ENCODE data around the gene NBEA. TPM values are rescaled to one million over a fixed set of nuclear protein-coding genes. Genes with fewer than 3 reads are reported as not detected.

The NBEA gene
- total and polyA plus RNA-seq, 8 donors = 1.6 to 36.0 (median 7.7) TPM

DNA sequence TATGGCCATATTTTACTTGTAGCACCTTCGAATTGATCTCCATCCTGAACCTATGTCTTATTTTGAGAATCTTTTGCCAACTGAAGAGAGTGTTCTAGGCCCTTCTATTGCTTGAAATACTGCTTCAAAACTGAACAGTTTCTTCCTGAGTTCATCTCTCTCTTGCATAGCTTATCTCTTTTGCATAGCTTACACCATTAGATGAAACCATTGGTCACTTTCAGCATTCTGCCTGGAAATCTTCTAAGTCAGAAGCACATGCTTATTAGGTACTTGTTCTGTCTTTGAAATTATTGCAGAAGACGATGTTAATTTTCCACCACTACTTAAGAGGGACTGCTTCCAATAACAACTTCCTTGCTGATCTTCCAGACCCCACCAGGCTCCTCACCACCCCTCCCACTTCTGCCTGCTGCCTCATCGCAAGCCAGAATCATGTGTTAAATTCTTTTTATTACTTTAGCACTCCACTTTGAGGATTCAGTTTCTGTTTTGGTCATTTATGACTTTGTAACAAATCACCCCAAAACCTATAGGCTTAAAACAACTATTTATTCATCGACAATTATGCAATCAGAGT, 656.8 kb downstream of the NBEA start:
- no peak for TF ChIP-seq EP300 (IDR thresholded peaks at IDR 0.05)
- WGBS, 5 donors = 57 to 80% (median 77%) methylated on average over 3 to 4 of the region's 4 CpGs
- Histone ChIP-seq H3K36me3 (no peaks in the 10 kb centered on the region), H3K4me1 (peaks cover 0 to 15% (median 2%) of the 10 kb centered on the region in 4 donors), H3K27ac (peak overlapping the region in 1 of 5 donors; percentile 43), H3K9me3 (no peaks in the 10 kb centered on the region), H3K27me3 (no peaks in the 10 kb centered on the region), H3K4me3 (no peak overlapping the region)
- DNase-seq = no peak
- intact Hi-C loops (cut with DNase I; ENCODE audit: low total_unique reads) = no loop called here

DNA sequence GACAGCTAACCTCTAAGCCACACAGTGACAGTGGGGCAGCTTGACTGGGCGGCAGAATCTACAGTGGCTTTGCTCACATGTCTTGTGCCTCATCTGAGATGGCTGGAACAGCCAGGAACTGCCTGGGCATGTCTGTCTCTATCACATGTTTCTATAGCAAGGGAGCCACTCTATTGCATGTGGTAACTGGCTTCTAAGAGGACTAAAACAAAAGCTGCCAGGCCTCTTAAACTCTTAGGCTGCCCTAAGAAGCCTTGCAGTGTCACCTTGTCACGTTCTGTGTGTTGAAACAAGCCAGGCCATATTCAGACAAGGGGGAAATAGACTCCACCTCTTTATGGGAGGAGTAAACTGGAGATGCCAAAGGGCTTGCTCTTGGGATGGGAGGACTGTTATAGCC, 657.3 kb downstream of the NBEA start:
- Histone ChIP-seq H3K4me1 (peaks cover 0 to 15% (median 2%) of the 10 kb centered on the region in 4 donors), H3K4me3 (no peak overlapping the region), H3K27me3 (no peaks in the 10 kb centered on the region), H3K9me3 (no peaks in the 10 kb centered on the region), H3K27ac (peak overlapping the region in 1 of 5 donors; percentile 43), H3K36me3 (no peaks in the 10 kb centered on the region)
- no peak for TF ChIP-seq POLR2AphosphoS5 (IDR thresholded peaks at IDR 0.05)
- DNase-seq = no peak
- WGBS, 5 donors = 66 to 84% (median 69%) methylated on average over 2 of the region's 2 CpGs
- intact Hi-C loops (cut with DNase I; ENCODE audit: low total_unique reads) = no loop called here

DNA sequence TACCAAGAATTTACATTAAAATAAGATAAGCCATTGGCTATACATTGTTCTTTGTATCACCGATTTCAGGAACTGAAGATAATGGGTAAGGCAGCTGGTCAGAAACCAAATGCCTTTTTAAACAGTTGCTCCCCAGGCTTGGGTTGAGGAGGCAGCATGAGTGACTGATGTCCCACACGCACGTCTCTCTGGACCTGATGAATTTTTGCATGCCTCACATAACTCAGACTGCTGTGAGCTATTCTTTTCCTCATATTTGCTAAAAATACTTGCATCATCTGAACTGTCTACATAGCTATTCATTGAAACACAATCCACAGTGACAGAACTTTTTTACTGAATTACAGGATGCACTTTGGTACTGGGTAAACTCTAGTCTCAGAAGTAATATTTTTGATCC, 658.1 kb downstream of the NBEA start:
- Histone ChIP-seq H3K9me3 (no peaks in the 10 kb centered on the region), H3K4me3 (no peak overlapping the region), H3K27me3 (no peaks in the 10 kb centered on the region), H3K36me3 (no peaks in the 10 kb centered on the region), H3K27ac (no peak overlapping the region), H3K4me1 (peaks cover 0 to 15% (median 2%) of the 10 kb centered on the region in 4 donors)
- intact Hi-C loops (cut with DNase I; ENCODE audit: low total_unique reads) = no loop called here
- TF ChIP-seq, protein P1, sequence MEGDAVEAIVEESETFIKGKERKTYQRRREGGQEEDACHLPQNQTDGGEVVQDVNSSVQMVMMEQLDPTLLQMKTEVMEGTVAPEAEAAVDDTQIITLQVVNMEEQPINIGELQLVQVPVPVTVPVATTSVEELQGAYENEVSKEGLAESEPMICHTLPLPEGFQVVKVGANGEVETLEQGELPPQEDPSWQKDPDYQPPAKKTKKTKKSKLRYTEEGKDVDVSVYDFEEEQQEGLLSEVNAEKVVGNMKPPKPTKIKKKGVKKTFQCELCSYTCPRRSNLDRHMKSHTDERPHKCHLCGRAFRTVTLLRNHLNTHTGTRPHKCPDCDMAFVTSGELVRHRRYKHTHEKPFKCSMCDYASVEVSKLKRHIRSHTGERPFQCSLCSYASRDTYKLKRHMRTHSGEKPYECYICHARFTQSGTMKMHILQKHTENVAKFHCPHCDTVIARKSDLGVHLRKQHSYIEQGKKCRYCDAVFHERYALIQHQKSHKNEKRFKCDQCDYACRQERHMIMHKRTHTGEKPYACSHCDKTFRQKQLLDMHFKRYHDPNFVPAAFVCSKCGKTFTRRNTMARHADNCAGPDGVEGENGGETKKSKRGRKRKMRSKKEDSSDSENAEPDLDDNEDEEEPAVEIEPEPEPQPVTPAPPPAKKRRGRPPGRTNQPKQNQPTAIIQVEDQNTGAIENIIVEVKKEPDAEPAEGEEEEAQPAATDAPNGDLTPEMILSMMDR (IDR thresholded peaks at IDR 0.05) = no peak
- no peak for TF ChIP-seq EP300 (IDR thresholded peaks at IDR 0.05)
- TF ChIP-seq POLR2AphosphoS5 (IDR thresholded peaks at IDR 0.05) = no peak
- TF ChIP-seq POLR2A (IDR thresholded peaks at IDR 0.05) = no peak
- DNase-seq = no peak
- 77 to 87% (median 85%) methylated on average over 3 of the region's 3 CpGs for WGBS, 5 donors

DNA sequence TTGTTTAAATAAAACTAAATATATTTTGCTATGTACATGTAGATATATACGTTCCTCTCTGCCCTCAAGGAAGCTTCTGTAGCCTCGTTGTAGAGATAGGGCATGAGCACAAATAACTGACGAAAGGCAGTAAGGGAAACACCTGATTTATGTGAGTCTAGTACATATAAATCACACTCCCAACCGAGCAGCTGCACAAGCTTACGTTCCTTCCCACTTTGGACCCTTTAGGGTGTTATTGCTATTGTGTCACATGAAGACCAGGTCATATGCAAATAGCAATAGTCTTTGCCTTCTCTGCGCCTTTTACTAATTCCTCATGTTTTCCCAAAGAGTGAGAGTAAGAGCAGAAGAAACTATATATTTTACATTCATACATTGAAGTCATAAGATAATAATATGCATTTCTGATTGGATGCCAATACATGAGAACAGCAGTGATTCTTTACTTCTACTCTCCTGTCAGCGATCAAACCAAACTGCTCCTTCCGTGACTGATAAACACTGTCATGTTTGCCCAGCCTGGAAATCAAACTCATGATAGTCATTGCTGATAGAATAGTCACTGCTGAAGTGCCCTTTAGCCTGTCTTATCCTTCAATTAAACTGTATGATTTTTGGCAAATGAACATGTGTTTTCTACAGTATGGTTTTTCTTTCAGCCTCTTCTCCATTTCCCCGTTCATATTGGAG, 661.7 kb downstream of the NBEA start:
- no peak for DNase-seq
- no peaks in the 10 kb centered on the region for H3K9me3 ChIP-seq
- no peaks in the 10 kb centered on the region for H3K27me3 ChIP-seq
- no peak for TF ChIP-seq POLR2A (IDR thresholded peaks at IDR 0.05)
- TF ChIP-seq EP300 (IDR thresholded peaks at IDR 0.05) = no peak
- H3K36me3 ChIP-seq = peaks cover 0 to 7% (median 0%) of the 10 kb centered on the region in 4 donors
- H3K4me1 ChIP-seq = peaks cover 0 to 6% (median 2%) of the 10 kb centered on the region in 4 donors
- 68 to 83% (median 78%) methylated on average over 9 of the region's 9 CpGs for WGBS, 5 donors
- intact Hi-C loops (cut with DNase I; ENCODE audit: low total_unique reads) = no loop called here
- H3K27ac ChIP-seq = no peak overlapping the region
- no peak overlapping the region for H3K4me3 ChIP-seq

DNA sequence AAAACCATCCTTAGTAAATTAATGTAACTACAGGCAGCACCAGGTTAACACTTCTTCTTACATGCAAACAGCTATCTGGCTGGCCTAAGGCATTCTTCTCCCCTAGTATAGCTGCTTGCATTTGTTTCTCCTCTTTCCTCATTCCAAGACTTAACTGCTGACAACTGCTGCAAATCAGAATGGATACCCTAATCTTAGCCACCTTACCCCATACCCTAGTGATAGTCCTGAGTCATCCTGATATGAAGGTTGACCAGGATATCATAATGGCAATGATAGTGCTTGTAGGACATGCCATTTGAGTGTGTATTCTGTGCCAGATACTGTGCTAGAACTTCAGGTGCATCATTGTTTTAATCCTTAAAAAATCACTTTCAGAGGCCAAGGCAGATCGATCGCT, 672.6 kb downstream of the NBEA start:
- H3K27ac ChIP-seq = no peak overlapping the region
- H3K36me3 ChIP-seq = no peaks in the 10 kb centered on the region
- H3K9me3 ChIP-seq = no peaks in the 10 kb centered on the region
- TF ChIP-seq, protein P1 (IDR thresholded peaks at IDR 0.05) = no peak
- no peak for TF ChIP-seq POLR2AphosphoS5 (IDR thresholded peaks at IDR 0.05)
- TF ChIP-seq EP300 (IDR thresholded peaks at IDR 0.05) = no peak
- no peak for TF ChIP-seq POLR2A (IDR thresholded peaks at IDR 0.05)
- no peaks in the 10 kb centered on the region for H3K27me3 ChIP-seq
- H3K4me1 ChIP-seq = no peaks in the 10 kb centered on the region
- H3K4me3 ChIP-seq = no peak overlapping the region
- intact Hi-C loops (cut with DNase I; ENCODE audit: low total_unique reads) = no loop called here
- 97 to 100% (median 100%) methylated on average over 2 of the region's 2 CpGs for WGBS, 5 donors
- no peak for DNase-seq

DNA sequence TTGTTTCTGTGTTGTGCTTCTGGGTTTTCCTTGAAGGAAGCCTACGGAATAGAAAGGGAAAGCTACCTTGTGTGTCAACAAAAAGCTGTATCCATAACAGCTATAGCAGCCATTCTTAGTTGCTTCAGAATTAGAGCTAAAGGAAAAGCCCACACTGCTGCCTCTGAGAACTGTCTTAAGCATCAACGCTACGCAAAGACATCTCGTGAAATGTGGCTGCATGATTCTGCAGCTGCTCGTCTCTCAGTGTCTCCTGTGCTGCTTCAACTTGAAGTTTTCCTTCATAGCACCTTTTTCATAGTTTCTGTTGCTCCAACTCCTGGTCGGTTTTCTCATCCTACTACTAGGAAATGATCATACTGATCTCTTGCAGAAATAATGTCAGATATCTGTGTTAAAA, 675.4 kb downstream of the NBEA start:
- Histone ChIP-seq H3K4me1 (no peaks in the 10 kb centered on the region), H3K4me3 (no peak overlapping the region), H3K27me3 (no peaks in the 10 kb centered on the region), H3K9me3 (no peaks in the 10 kb centered on the region), H3K36me3 (no peaks in the 10 kb centered on the region), H3K27ac (no peak overlapping the region)
- 73 to 85% (median 82%) methylated on average over 6 of the region's 6 CpGs for WGBS, 5 donors
- TF ChIP-seq EP300 (IDR thresholded peaks at IDR 0.05) = no peak
- TF ChIP-seq, protein P1 (IDR thresholded peaks at IDR 0.05) = no peak
- TF ChIP-seq POLR2AphosphoS5 (IDR thresholded peaks at IDR 0.05) = no peak
- TF ChIP-seq POLR2A (IDR thresholded peaks at IDR 0.05) = no peak
- intact Hi-C loops (cut with DNase I; ENCODE audit: low total_unique reads) = no loop called here
- no peak for DNase-seq

Measured in stomach (tissue), 9 donors.